PC-3 (cell line): ENCODE results near the gene POLA1. TPM values are rescaled to one million over a fixed set of nuclear protein-coding genes. Genes with fewer than 3 reads are reported as not detected.

Experiments used
- ATAC-seq: fragments of 200-7000 bp; cut with Tn5 transposase; 2 replicates; pipeline ENCODE4 v1.9.1; 2020; ENCODE audit warnings: mild to moderate bottlenecking, moderate library complexity
- BruUV-seq: library from RNA; stranded (reverse); fragments of 400-500 nt; replicated peaks from 2 replicates; lab custom pipeline; 2021; lab: Mats Ljungman, UMichigan
- CTCF ChIA-PET: fragments of 300-600 bp; sonication (Branson Sonifier 250); formaldehyde crosslinking; loops from one replicate; lab custom pipeline; 2022; ENCODE audit warnings: antibody characterized with exemption; lab: Charles Lee
- POLR2A ChIA-PET: fragments of 300-600 bp; sonication (Branson Sonifier 250); formaldehyde crosslinking; loops from one replicate; lab custom pipeline; 2022; ENCODE audit warnings: antibody characterized with exemption; ENCODE audit not compliant: unreplicated experiment; lab: Charles Lee
- DNase-seq: peaks from one replicate; pipeline ENCODE4 v3.0.0-alpha.2; 2015
- H2AFZ ChIP-seq: fragments of 300-600 bp; sonication (generic); 2 replicates; pipeline ENCODE4 v1.6.0; 2016; ENCODE audit warnings: antibody characterized with exemption, low read length
- H3F3A ChIP-seq: fragments of 300-600 bp; sonication (generic); one replicate; pipeline ENCODE4 v1.6.0; 2017; ENCODE audit warnings: antibody characterized with exemption, low read length, control low read depth, mild to moderate bottlenecking; ENCODE audit not compliant: unreplicated experiment
- H3K27ac ChIP-seq: fragments of 300-600 bp; sonication (generic); 2 replicates; pipeline ENCODE4 v1.5.1; 2016; ENCODE audit warnings: mild to moderate bottlenecking, low read length
- H3K27me3 ChIP-seq: fragments of 300-600 bp; sonication (generic); 2 replicates; pipeline ENCODE4 v1.6.1; 2016; ENCODE audit warnings: low read length, mixed read lengths
- H3K36me3 ChIP-seq: fragments of 300-600 bp; sonication (generic); 2 replicates; pipeline ENCODE4 v1.6.1; 2016; ENCODE audit warnings: low read depth, mixed run types, low read length, mixed read lengths
- H3K4me1 ChIP-seq: fragments of 300-600 bp; sonication (generic); 2 replicates; pipeline ENCODE4 v1.5.1; 2016; ENCODE audit warnings: low read length; ENCODE audit not compliant: insufficient read depth
- H3K4me2 ChIP-seq: fragments of 300-600 bp; sonication (generic); 2 replicates; pipeline ENCODE4 v1.6.0; 2016; ENCODE audit warnings: low read length
- H3K4me3 ChIP-seq: fragments of 300-600 bp; sonication (generic); 2 replicates; pipeline ENCODE4 v1.5.1; 2016; ENCODE audit warnings: mild to moderate bottlenecking, low read length, mixed read lengths
- H3K79me2 ChIP-seq: fragments of 300-600 bp; sonication (generic); 2 replicates; pipeline ENCODE4 v1.6.1; 2017; ENCODE audit warnings: low read length, mixed read lengths
- H3K9ac ChIP-seq: fragments of 300-600 bp; sonication (generic); 2 replicates; pipeline ENCODE4 v1.6.0; 2016; ENCODE audit warnings: mild to moderate bottlenecking, low read length
- H3K9me2 ChIP-seq: fragments of 300-600 bp; sonication (generic); replicated peaks from 2 replicates; pipeline ENCODE4 v1.6.1; 2016; ENCODE audit warnings: mixed run types, low read length, mixed read lengths
- H3K9me3 ChIP-seq: fragments of 300-600 bp; sonication (generic); 2 replicates; pipeline ENCODE4 v1.6.1; 2016; ENCODE audit warnings: low read length, mixed read lengths
- H4K20me1 ChIP-seq: fragments of 300-600 bp; sonication (generic); 2 replicates; pipeline ENCODE4 v1.6.1; 2016; ENCODE audit warnings: low read length, mixed read lengths
- CTCF ChIP-seq: fragments of 300-600 bp; sonication (generic); conservative IDR thresholded peaks from 2 replicates; pipeline ENCODE4 v1.5.1; 2017; ENCODE audit warnings: antibody characterized with exemption, low read depth, mild to moderate bottlenecking, low read length
- EZH2 ChIP-seq: fragments of 300-600 bp; sonication (generic); IDR thresholded peaks from one replicate; pipeline ENCODE4 v1.6.1; 2017; ENCODE audit warnings: antibody characterized with exemption, mild to moderate bottlenecking, low read length; ENCODE audit not compliant: unreplicated experiment
- EZH2phosphoT487 ChIP-seq: fragments of 300-600 bp; sonication (generic); IDR thresholded peaks from 2 replicates; pipeline ENCODE4 v1.6.1; 2018; ENCODE audit warnings: mild to moderate bottlenecking, antibody characterized with exemption, low read length, borderline replicate concordance
- intact Hi-C: fragments of 100-400 bp; cut with micrococcal nuclease; formaldehyde crosslinking; loops from 2 replicates; pipeline ENCODE4 v1.9.0; 2023
- total RNA-seq: library from RNA; depleted of rRNA; stranded (reverse); fragments of >200 nt; gene quantifications from 2 replicates; pipeline ENCODE4 v1.2.3, GENCODE V29; 2014

The POLA1 gene
- total RNA-seq, 1 experiment from 2014 or later, result 19.6 TPM

- TF ChIP-seq EZH2phosphoT487 (no peak), CTCF (no peak), EZH2 (no peak)
- H3K27me3 ChIP-seq, result no peaks in the 10 kb centered on the region
- no peak overlapping the region for H3K9ac ChIP-seq
- no peak overlapping the region for H3K4me3 ChIP-seq
- H3K36me3 ChIP-seq, result peaks cover 16% of the 10 kb centered on the region
- no peak overlapping the region for H2AFZ ChIP-seq
- H3F3A ChIP-seq, result no peaks in the 10 kb centered on the region
- no peaks in the 10 kb centered on the region for H4K20me1 ChIP-seq
- no peak overlapping the region for H3K27ac ChIP-seq
- H3K9me3 ChIP-seq, result no peaks in the 10 kb centered on the region
- POLR2A ChIA-PET, result no interaction called here
- DNase-seq (no peak), ATAC-seq (no peak)
- BruUV-seq, result no TSS peak
- CTCF ChIA-PET, result no interaction called here
- H3K9me2 ChIP-seq, result no peaks in the 10 kb centered on the region
- H3K4me2 ChIP-seq, result no peak overlapping the region
- no peaks in the 10 kb centered on the region for H3K79me2 ChIP-seq
- intact Hi-C loops, result no loop called here
- H3K4me1 ChIP-seq, result no peaks in the 10 kb centered on the region; the same call in 1 of the 2 replicates
These were observed 74.8 kb downstream of the POLA1 start for GRCh38 chrX:24768556-24768955.

- peak; percentile 13 for DNase-seq
- Histone ChIP-seq H3K79me2 (no peaks in the 10 kb centered on the region), H3K4me1 (no peaks in the 10 kb centered on the region; the same call in 1 of the 2 replicates), H3K27me3 (no peaks in the 10 kb centered on the region), H3K36me3 (peaks cover 18% of the 10 kb centered on the region), H3K4me2 (no peak overlapping the region), H4K20me1 (no peaks in the 10 kb centered on the region), H3K9me3 (no peaks in the 10 kb centered on the region), H3K9me2 (no peaks in the 10 kb centered on the region), H3K27ac (no peak overlapping the region), H2AFZ (no peak overlapping the region), H3K4me3 (no peak overlapping the region), H3K9ac (no peak overlapping the region), H3F3A (no peaks in the 10 kb centered on the region)
- no peak for TF ChIP-seq EZH2
- no peak for TF ChIP-seq EZH2phosphoT487
- TF ChIP-seq CTCF, result no peak
- ChIA-PET CTCF (no interaction called here), POLR2A (no interaction called here)
- no TSS peak for BruUV-seq
- intact Hi-C loops, result no loop called here
- no peak for ATAC-seq
These were observed 80.9 kb downstream of the POLA1 start for GRCh38 chrX:24774650-24775049.

- Histone ChIP-seq H3K4me1 (no peaks in the 10 kb centered on the region), H3K27ac (no peak overlapping the region), H3K9me2 (no peaks in the 10 kb centered on the region), H3K9ac (no peak overlapping the region), H3F3A (no peaks in the 10 kb centered on the region), H3K4me2 (no peak overlapping the region), H3K4me3 (no peak overlapping the region), H3K9me3 (no peaks in the 10 kb centered on the region), H2AFZ (no peak overlapping the region), H3K79me2 (no peaks in the 10 kb centered on the region), H3K36me3 (peaks cover 13% of the 10 kb centered on the region; the same call in 1 of the 2 replicates), H3K27me3 (no peaks in the 10 kb centered on the region), H4K20me1 (no peaks in the 10 kb centered on the region)
- TF ChIP-seq EZH2 (no peak), CTCF (no peak), EZH2phosphoT487 (no peak)
- POLR2A ChIA-PET, result no interaction called here
- CTCF ChIA-PET, result no interaction called here
- BruUV-seq, result no TSS peak
- no peak for DNase-seq
- intact Hi-C loops, result no loop called here
- ATAC-seq, result no peak
These were observed 82.2 kb downstream of the POLA1 start for GRCh38 chrX:24775891-24776290.
